ENCODE results near the gene LPAR3.
A peak's percentile ranks its signal among the peaks of the same experiment; 100 is the strongest.
"Not testable (repeated sequence)": the region's sequence is repeated elsewhere in the genome, so short reads cannot be mapped to it uniquely, and the experiment has no call there.

Gene LPAR3

GRCh38 chr1:84892705-84893618 lies at the start of gene LPAR3:
LPAR3 (minus strand) TSS chr1:84893206; CDS start chr1:84866120, 27,086 bp downstream.
- DNase-seq: peak; percentile 7

DNA sequence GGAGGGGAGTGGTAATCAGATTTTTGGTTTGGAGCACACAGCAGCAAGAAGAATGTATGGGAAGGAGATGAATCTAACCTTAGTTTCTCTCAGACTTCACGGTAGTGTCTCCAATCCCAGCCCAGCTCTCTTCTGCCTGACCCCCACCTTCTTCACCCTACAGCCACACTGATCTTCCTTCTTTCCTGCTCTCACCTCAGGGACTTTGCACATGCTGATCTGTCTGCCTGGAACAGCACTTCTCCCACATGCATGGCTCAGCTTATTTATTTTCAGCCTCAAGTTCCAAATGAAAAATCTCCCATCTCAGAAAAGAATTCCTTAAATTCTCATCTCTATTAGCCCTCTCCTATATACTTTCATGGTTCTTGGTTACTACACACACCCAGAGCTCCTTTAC lies 48.8 kb upstream of the LPAR3 start:
- DNase-seq: no peak

GRCh38 chr1:84940481-84940880 lies 47.5 kb upstream of the LPAR3 start:
- DNase-seq: no peak

GRCh38 chr1:84939761-84940160 lies 46.8 kb upstream of the LPAR3 start:
- DNase-seq: no peak

DNA sequence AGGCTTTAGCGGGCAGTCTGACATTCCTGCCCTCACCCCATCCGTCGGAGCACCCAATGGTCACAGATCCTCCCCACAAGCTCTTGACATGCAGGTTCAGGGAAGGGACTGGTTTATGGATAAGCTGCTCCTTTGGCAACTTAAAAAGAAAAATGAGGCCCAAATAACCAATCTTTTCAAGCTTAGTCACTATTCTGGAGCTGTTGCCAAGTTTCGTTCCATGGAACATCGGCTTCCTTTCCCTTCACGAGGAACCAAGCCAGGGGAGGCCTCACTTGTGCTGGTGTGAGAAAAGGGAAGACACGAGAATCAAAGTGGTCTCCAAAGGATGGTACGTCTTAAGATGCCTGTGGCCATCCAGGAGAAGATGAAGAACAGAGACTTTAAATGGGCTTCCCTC lies 46.1 kb upstream of the LPAR3 start:
- DNase-seq: no peak

DNA sequence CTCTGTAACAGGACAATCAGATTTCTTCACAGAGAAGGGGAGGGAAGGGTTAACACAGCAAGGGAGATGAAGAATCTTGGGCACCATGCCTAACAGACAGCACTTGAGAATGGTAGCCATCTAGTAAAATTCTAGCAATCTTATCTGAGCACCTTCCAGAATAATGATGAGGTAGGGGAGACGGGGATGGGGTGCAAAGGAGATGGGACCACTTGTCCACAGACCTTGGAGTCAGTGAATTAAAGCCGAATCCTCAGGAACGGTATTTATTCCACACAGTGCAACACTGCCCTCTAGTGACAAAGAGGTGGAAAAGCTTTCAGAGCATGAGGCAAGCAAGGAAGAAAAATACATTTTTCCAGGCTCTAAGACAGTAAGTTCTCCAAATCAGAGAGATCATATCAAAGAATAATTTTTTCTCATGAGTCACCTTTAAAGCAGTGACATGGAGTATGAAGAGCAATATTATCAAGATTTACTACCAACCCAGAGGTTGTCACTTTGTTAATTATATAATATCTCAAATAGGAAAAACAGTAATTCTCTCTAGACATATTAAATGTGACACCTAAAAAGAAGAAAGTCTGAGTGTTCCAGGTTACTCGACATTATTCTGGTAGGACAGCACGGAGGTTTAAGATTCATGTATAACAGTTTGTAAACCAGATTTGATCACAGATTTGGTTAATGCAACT lies 43.3 kb upstream of the LPAR3 start:
- peak; percentile 22 for DNase-seq

GRCh38 chr1:84933011-84933611 lies 40.1 kb upstream of the LPAR3 start:
- DNase-seq: no peak

GRCh38 chr1:84930831-84931230 lies 37.8 kb upstream of the LPAR3 start:
- no peak for DNase-seq

GRCh38 chr1:84930329-84930728 lies 37.3 kb upstream of the LPAR3 start:
- no peak for DNase-seq

GRCh38 chr1:84929581-84929980 lies 36.6 kb upstream of the LPAR3 start:
- no peak for DNase-seq

DNA sequence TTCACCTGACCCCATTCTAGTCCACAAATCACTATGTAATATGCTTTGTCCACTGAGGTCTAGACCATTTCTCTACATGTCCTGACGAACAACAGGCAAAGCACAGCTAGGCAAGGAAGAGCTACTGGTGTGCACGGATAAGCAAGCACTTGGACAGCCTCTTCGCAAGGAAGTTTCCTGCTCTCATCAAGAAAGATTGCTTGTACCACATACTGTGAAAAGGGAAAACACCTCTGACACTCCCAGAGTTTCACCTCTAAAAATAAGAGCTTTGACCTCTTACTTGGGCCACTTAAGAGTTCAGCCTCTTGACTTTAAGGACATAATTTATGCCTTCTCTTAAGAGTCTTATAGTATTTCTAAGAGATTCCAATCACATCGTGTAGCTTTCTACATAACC lies 36.0 kb upstream of the LPAR3 start:
- DNase-seq: no peak

- no peak for DNase-seq
Measured at GRCh38 chr1:84923317-84923716, 30.3 kb upstream of the LPAR3 start.

DNA sequence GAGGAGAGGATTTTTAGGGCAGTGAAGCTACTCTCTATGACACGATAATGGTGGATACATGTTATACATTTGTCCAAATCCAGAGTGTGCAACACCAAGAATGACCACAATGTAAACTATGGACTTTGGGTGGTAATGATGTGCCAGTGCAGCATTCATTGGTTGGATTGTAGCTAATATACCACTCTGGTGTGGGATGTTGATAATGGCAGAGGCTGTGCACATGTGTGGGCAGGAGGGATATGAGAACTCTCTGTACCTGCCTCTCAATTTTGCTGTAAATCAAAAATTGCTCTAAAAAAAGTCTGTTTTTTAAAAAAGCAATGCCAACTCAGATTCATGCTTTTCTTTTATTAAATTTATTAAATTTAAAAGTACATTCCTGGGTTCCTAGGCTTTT lies 27.2 kb upstream of the LPAR3 start:
- no peak for DNase-seq

- DNase-seq: no peak
Measured at GRCh38 chr1:84919461-84919970, 26.5 kb upstream of the LPAR3 start.

- DNase-seq: no peak
Measured at GRCh38 chr1:84918726-84919336, 25.8 kb upstream of the LPAR3 start.

- no peak for DNase-seq
Measured at GRCh38 chr1:84916897-84917296, 23.9 kb upstream of the LPAR3 start.

DNA sequence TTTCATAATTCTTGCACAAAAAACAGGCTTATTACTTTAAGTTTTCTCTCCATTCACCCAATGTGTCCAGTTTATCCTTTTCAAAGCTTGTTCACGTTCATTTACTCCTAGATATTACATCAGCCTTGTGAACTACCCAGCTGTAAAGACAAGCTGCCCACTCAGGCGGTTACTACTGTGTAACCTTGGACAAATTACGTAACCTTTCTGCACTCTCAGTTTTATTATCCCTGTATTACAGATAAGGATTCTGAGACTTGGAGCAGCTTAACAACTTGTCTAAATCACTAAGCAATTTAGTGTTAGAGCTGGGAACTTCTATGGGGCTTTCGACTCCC lies 20.5 kb upstream of the LPAR3 start:
- DNase-seq: no peak

GRCh38 chr1:84912726-84913554 lies 19.9 kb upstream of the LPAR3 start:
- no peak for DNase-seq

DNA sequence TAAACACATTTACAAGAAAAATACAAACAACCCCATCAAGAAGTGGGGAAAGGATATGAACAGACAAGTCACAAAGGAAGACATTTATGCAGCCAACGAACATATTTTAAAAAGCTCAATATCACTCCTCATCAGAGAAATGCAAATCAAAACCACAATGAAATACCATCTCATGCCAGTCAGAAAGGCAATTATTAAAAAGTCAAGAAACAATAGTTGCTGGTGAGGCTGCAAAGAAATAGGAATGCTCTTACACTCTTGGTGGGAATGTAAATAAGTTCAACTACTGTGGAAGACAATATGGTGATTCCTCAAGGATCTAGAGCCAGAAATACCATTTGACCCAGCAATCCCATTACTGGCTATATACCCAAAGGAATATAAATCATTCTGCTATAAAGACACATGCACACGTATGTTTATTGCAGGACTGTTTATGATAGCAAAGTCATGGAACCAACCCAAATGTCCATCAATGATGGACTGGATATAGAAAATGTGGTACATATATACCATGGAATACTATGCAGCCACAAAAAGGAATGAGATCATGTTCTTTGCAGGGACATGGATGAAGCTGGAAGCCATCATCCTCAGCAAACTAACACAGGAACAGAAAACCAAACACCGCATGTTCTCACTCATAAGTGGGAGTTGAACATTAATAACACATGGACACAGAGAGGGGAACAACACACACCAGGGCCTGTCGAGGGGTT lies 15.9 kb upstream of the LPAR3 start:
- DNase-seq: not testable (repeated sequence)

- no peak for DNase-seq
Measured at GRCh38 chr1:84907095-84907827, 14.3 kb upstream of the LPAR3 start.

DNA sequence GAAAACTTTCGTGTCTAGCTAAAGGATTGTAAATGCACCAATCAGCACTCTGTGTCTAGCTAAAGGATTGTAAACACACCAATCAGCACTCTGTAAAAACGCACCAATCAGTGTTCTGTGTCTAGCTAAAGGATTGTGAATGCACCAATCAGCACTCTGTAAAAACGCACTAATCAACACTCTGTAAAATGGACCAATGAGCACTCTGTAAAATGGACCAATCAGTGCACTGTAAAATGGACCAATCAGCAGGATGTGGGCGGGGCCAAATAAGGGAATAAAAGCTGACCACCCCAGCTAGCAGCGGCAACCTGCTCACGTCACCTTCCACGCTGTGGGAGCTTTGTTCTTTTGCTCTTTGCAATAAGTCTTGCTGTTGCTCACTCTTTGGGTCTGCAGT lies 9.7 kb upstream of the LPAR3 start:
- not testable (repeated sequence) for DNase-seq
